GM19397 (cell line): Measurements from ENCODE around the gene PKNOX2.

Source experiments
- ATAC-seq: cut with Tn5 transposase; IDR thresholded peaks from one replicate; pipeline ENCODE4 v1.9.1; 2021; ENCODE audit warnings: mild to moderate bottlenecking, moderate library complexity; ENCODE audit not compliant: unreplicated experiment

PKNOX2 gene

GRCh38 chr11:125426818-125427528 lies 262.4 kb downstream of the PKNOX2 start:
- no peak for ATAC-seq

- ATAC-seq: no peak
These were observed 264.1 kb downstream of the PKNOX2 start for GRCh38 chr11:125428486-125429173.

GRCh38 chr11:125429174-125429707 lies 264.7 kb downstream of the PKNOX2 start:
- no peak for ATAC-seq

- no peak for ATAC-seq
These were observed 265.5 kb downstream of the PKNOX2 start for GRCh38 chr11:125429807-125430678.

- no peak for ATAC-seq
These were observed 266.5 kb downstream of the PKNOX2 start for GRCh38 chr11:125431009-125431408.

GRCh38 chr11:125431481-125431880 lies 266.9 kb downstream of the PKNOX2 start:
- no peak for ATAC-seq

- ATAC-seq: no peak
These were observed 269.0 kb downstream of the PKNOX2 start for GRCh38 chr11:125433454-125434121.

GRCh38 chr11:125435461-125436238 lies 271.1 kb downstream of the PKNOX2 start:
- no peak for ATAC-seq

- ATAC-seq: no peak
These were observed 277.3 kb downstream of the PKNOX2 start for GRCh38 chr11:125441648-125442410.

GRCh38 chr11:125442946-125443345 lies 278.4 kb downstream of the PKNOX2 start:
- ATAC-seq: no peak

GRCh38 chr11:125443767-125444311 lies 279.3 kb downstream of the PKNOX2 start:
- no peak for ATAC-seq

- ATAC-seq: no peak
These were observed 281.2 kb downstream of the PKNOX2 start for GRCh38 chr11:125445731-125446130.

- ATAC-seq: no peak
These were observed 281.7 kb downstream of the PKNOX2 start for GRCh38 chr11:125446279-125446678.

GRCh38 chr11:125447721-125448120 lies 283.2 kb downstream of the PKNOX2 start:
- no peak for ATAC-seq

GRCh38 chr11:125448136-125448535 lies 283.6 kb downstream of the PKNOX2 start:
- ATAC-seq: no peak

GRCh38 chr11:125449565-125449964 lies 285.0 kb downstream of the PKNOX2 start:
- ATAC-seq: no peak

- ATAC-seq: no peak
These were observed 287.0 kb downstream of the PKNOX2 start for GRCh38 chr11:125451400-125452124.

- no peak for ATAC-seq
These were observed 287.5 kb downstream of the PKNOX2 start for GRCh38 chr11:125452125-125452470.
